Endothelial cell of umbilical vein (primary cell): ENCODE data around the gene FAM32A. TPM values are rescaled to one million over a fixed set of nuclear protein-coding genes. Genes with fewer than 3 reads are reported as not detected.

Source experiments
- BruUV-seq: library from RNA; stranded (reverse); fragments of 400-500 nt; replicated peaks from 2 replicates; lab custom pipeline; 2021; lab: Mats Ljungman, UMichigan
- CTCF ChIA-PET: fragments of 300-600, 350-600 bp; sonication (Branson Sonifier 250); formaldehyde crosslinking; loops from one replicate; lab custom pipeline; 2021; ENCODE audit warnings: antibody characterized with exemption, inconsistent platforms; lab: Charles Lee
- POLR2A ChIA-PET: fragments of 300-600, 350-600 bp; sonication (Branson Sonifier 250); formaldehyde crosslinking; loops from one replicate; lab custom pipeline; 2021; ENCODE audit warnings: antibody characterized with exemption, inconsistent platforms; lab: Charles Lee
- DNase-seq: peaks from one replicate; pipeline ENCODE4 v3.0.0-alpha.2; 2011; ENCODE audit warnings: low read depth, low spot score
- FAIRE-seq: peaks from 2 replicates; lab custom pipeline; 2011; peaks lifted over from hg19 to GRCh38; lab: Jason Lieb, UNC
- H2AFZ ChIP-seq: 2 replicates; pipeline ENCODE4 v1.6.0; 2012; ENCODE audit warnings: low read depth, low read length, control low read depth, inconsistent platforms
- H3K27ac ChIP-seq: 2 replicates; pipeline ENCODE4 v1.5.1; 2011; ENCODE audit warnings: low read depth, mild to moderate bottlenecking, control low read depth, low read length, moderate library complexity; ENCODE audit not compliant: insufficient read depth
- H3K27me3 ChIP-seq, 2 experiments: 2 replicates each; pipeline versions ENCODE4 v1.6.0 to v1.6.1; 2011; ENCODE audit warnings: low read length in 2 of 2, mixed read lengths in 1 of 2; ENCODE audit not compliant: control insufficient read depth in 2 of 2, insufficient read depth in 2 of 2
- H3K36me3 ChIP-seq, 2 experiments: 2 replicates in 1 of 2; 3 replicates in 1 of 2; pipeline ENCODE4 v1.5.1; 2011; ENCODE audit warnings: low read length in 2 of 2, mild to moderate bottlenecking in 1 of 2, moderate library complexity in 1 of 2; ENCODE audit not compliant: control insufficient read depth in 2 of 2, insufficient read depth in 2 of 2; ENCODE audit errors: extremely low read depth in 1 of 2
- H3K4me1 ChIP-seq: 3 replicates; pipeline ENCODE4 v1.5.1; 2011; ENCODE audit warnings: mild to moderate bottlenecking, low read length; ENCODE audit not compliant: control insufficient read depth, insufficient read depth; ENCODE audit errors: extremely low read depth
- H3K4me2 ChIP-seq: 2 replicates; pipeline ENCODE4 v1.6.1; 2011; ENCODE audit warnings: low read length, control low read depth, mixed read lengths; ENCODE audit not compliant: insufficient read depth
- H3K4me3 ChIP-seq, 3 experiments: fragments of 200-600 bp in 1 of 3; sonication (generic), shearing (Covaris generic) in 1 of 3; replicated peaks in 1 of 3; 2 replicates each; pipeline ENCODE4 v1.5.1; 2011 to 2016; ENCODE audit warnings: control low read depth in 3 of 3, low read length in 3 of 3, mild to moderate bottlenecking in 2 of 3, inconsistent platforms in 1 of 3, low read depth in 1 of 3, moderate library complexity in 1 of 3; ENCODE audit not compliant: insufficient read depth in 1 of 3
- H3K79me2 ChIP-seq: 2 replicates; pipeline ENCODE4 v1.6.0; 2012; ENCODE audit warnings: low read length, inconsistent platforms; ENCODE audit not compliant: control insufficient read depth, insufficient read depth
- H3K9ac ChIP-seq: replicated peaks from 2 replicates; pipeline ENCODE3; 2011; ENCODE audit warnings: low read length, control low read depth; ENCODE audit not compliant: insufficient read depth; ENCODE audit errors: extremely low read depth
- H3K9me1 ChIP-seq: replicated peaks from 3 replicates; pipeline ENCODE4 v1.6.0; 2011; ENCODE audit warnings: mild to moderate bottlenecking, low read length; ENCODE audit not compliant: control insufficient read depth, insufficient read depth; ENCODE audit errors: extremely low read depth
- H3K9me3 ChIP-seq: replicated peaks from 2 replicates; pipeline ENCODE4 v1.5.1; 2012; ENCODE audit warnings: low read length, inconsistent platforms; ENCODE audit not compliant: control insufficient read depth, insufficient read depth
- H4K20me1 ChIP-seq: replicated peaks from 2 replicates; pipeline ENCODE3; 2011; ENCODE audit warnings: mild to moderate bottlenecking, low read length; ENCODE audit not compliant: control insufficient read depth, insufficient read depth; ENCODE audit errors: extremely low read depth
- EZH2 ChIP-seq: IDR thresholded peaks from 2 replicates; pipeline ENCODE4 v1.6.1; 2012; ENCODE audit warnings: borderline replicate concordance, low read depth, mild to moderate bottlenecking, moderate library complexity, low read length, inconsistent platforms; ENCODE audit not compliant: severe bottlenecking
- FOS ChIP-seq: IDR thresholded peaks from 2 replicates; pipeline ENCODE4 v1.6.1; 2011; ENCODE audit warnings: mild to moderate bottlenecking, low read length, moderate library complexity, borderline replicate concordance; ENCODE audit not compliant: insufficient read depth
- GATA2 ChIP-seq: IDR thresholded peaks from 2 replicates; pipeline ENCODE4 v1.7.0; 2011; ENCODE audit warnings: low read depth, mild to moderate bottlenecking, moderate library complexity, mixed read lengths, low read length; ENCODE audit not compliant: insufficient read length, insufficient read depth
- JUN ChIP-seq: IDR thresholded peaks from 2 replicates; pipeline ENCODE4 v1.6.1; 2011; ENCODE audit warnings: borderline replicate concordance, low read depth; ENCODE audit not compliant: insufficient read length, insufficient read depth
- MYC ChIP-seq: IDR thresholded peaks from one replicate; pipeline ENCODE4 v1.6.1; 2011; ENCODE audit warnings: mild to moderate bottlenecking, low read depth, low read length
- POLR2A ChIP-seq: IDR thresholded peaks from 2 replicates; pipeline ENCODE4 v1.6.1; 2012; ENCODE audit warnings: low read depth, mild to moderate bottlenecking, control low read depth, low read length
- POLR2AphosphoS5 ChIP-seq: IDR thresholded peaks from 2 replicates; pipeline ENCODE4 v1.6.1; 2012; ENCODE audit warnings: low read depth, mild to moderate bottlenecking, control low read depth, low read length, moderate library complexity; ENCODE audit not compliant: insufficient read depth
- dilution Hi-C: fragments of 300-500 bp; cut with MboI; formaldehyde crosslinking; loops from one replicate; pipeline ENCODE4 v1.15.0; 2019; ENCODE audit warnings: low sequenced_read_pairs; ENCODE audit not compliant: extremely low pct_ligation_motif_present
- intact Hi-C: fragments of 100-400 bp; cut with micrococcal nuclease; formaldehyde crosslinking; loops from one replicate; pipeline ENCODE4 v1.10.0; 2022
- polyA plus RNA-seq, 4 experiments: library from polyadenylated mRNA; depleted of rRNA in 3 of 4; stranded (reverse) in 3 of 4; unstranded in 1 of 4; fragments of >200 nt; gene quantifications; 2 replicates each; pipeline versions ENCODE4 v1.2.1 to v1.2.3, GENCODE V29; 2011 to 2012; ENCODE audit warnings: missing spikeins in 1 of 4
- total RNA-seq: library from RNA; stranded (reverse); gene quantifications from 2 replicates; pipeline ENCODE4 v1.2.3, GENCODE V29; 2021
- TF ChIP-seq, protein P1 (sequence below): IDR thresholded peaks from 2 replicates; pipeline ENCODE4 v1.6.1; 2011; ENCODE audit not compliant: insufficient read depth, insufficient read length
- TF ChIP-seq, protein P2 (sequence below), 2 donors: IDR thresholded peaks; 1 replicate in 1 of 2; 2 replicates in 1 of 2; pipeline ENCODE4 v1.5.1; 2011; ENCODE audit warnings: low read length in 2 of 2, mild to moderate bottlenecking in 2 of 2, moderate library complexity in 2 of 2, control low read depth in 1 of 2, inconsistent platforms in 1 of 2, low read depth in 1 of 2; ENCODE audit not compliant: insufficient read depth in 1 of 2; ENCODE audit errors: extremely low read depth in 1 of 2

Gene FAM32A
- total and polyA plus RNA-seq, 2 donors (not counting 3 experiments of a cell fraction or from before 2014, with no cell fraction given): 82.8 to 130 TPM

DNA sequence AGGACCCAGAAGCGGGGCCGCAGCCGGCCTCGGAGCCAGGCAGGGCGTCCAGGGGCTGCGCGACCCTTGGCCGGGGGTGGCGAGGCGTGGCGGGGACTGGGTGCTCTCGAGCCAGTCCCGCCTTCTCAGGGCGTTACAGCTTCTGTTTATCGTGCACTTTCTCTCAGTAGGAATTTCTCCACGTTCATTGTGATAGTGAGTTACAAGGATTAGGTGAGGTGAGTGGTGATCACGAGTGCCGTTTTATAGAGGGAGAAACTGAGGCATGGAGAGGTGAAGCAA is 13.1 kb downstream of the FAM32A start:
- Histone ChIP-seq H3K27ac (peak overlapping the region; percentile 81), H3K36me3 (peaks cover 0 to 10% of the 10 kb centered on the region in 2 experiments), H3K79me2 (peaks cover 47% of the 10 kb centered on the region), H3K4me3 (peak overlapping the region; percentile 95 to 96 (median 95)), H4K20me1 (no peaks in the 10 kb centered on the region), H3K9me1 (no peaks in the 10 kb centered on the region), H3K9ac (peak overlapping the region; percentile 95), H3K27me3 (no peaks in the 10 kb centered on the region), H3K9me3 (no peaks in the 10 kb centered on the region), H2AFZ (peak overlapping the region; percentile 88), H3K4me2 (peak overlapping the region; percentile 99), H3K4me1 (peaks cover 21% of the 10 kb centered on the region)
- TF ChIP-seq POLR2AphosphoS5 (no peak), EZH2 (no peak), FOS (no peak), POLR2A (no peak), MYC (no peak), JUN (no peak), GATA2 (no peak)
- TF ChIP-seq, protein P1, sequence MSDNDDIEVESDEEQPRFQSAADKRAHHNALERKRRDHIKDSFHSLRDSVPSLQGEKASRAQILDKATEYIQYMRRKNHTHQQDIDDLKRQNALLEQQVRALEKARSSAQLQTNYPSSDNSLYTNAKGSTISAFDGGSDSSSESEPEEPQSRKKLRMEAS: no peak
- TF ChIP-seq, protein P2, sequence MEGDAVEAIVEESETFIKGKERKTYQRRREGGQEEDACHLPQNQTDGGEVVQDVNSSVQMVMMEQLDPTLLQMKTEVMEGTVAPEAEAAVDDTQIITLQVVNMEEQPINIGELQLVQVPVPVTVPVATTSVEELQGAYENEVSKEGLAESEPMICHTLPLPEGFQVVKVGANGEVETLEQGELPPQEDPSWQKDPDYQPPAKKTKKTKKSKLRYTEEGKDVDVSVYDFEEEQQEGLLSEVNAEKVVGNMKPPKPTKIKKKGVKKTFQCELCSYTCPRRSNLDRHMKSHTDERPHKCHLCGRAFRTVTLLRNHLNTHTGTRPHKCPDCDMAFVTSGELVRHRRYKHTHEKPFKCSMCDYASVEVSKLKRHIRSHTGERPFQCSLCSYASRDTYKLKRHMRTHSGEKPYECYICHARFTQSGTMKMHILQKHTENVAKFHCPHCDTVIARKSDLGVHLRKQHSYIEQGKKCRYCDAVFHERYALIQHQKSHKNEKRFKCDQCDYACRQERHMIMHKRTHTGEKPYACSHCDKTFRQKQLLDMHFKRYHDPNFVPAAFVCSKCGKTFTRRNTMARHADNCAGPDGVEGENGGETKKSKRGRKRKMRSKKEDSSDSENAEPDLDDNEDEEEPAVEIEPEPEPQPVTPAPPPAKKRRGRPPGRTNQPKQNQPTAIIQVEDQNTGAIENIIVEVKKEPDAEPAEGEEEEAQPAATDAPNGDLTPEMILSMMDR (IDR thresholded peaks at IDR 0.05; ENCODE audit: extremely low read depth in 1 of 2, insufficient read depth in 1 of 2, low read depth in 1 of 2, low read length in 2 of 2): no peak
- FAIRE-seq: no peak
- dilution Hi-C loops (no loop called here), intact Hi-C loops (loop anchor here (5.0 kb wide), 1 partner anchor 129 kb away; no protein-coding TSS in a partner anchor)
- BruUV-seq: no TSS peak
- peak; percentile 11 for DNase-seq
- ChIA-PET CTCF (interaction anchor here (1.0 to 1.4 kb wide), 5 partner anchors 87 to 571 kb away, joined by 3 to 7 read pairs (median 3); no protein-coding TSS in a partner anchor), POLR2A (interaction anchor here (0.5 to 2.0 kb wide), 2 partner anchors 13 to 153 kb away, joined by 4 to 12 read pairs; partner anchors contain the start of gene FAM32A)
